HG02981 (cell line): Measurements from ENCODE around the gene PODN.

Source experiments
- ATAC-seq: cut with Tn5 transposase; IDR thresholded peaks from one replicate; pipeline ENCODE4 v1.9.1; 2021; ENCODE audit warnings: mild to moderate bottlenecking, moderate library complexity; ENCODE audit not compliant: unreplicated experiment

Gene PODN

GRCh38 chr1:53073868-53074311 is 11.9 kb downstream of the PODN start:
- no peak for ATAC-seq

GRCh38 chr1:53074313-53075154 is 12.5 kb downstream of the PODN start:
- ATAC-seq, result no peak

GRCh38 chr1:53075206-53075605 is 13.2 kb downstream of the PODN start:
- ATAC-seq, result no peak

- ATAC-seq, result no peak
These were observed 13.7 kb downstream of the PODN start for GRCh38 chr1:53075761-53076163.

GRCh38 chr1:53076165-53076564 is 14.2 kb downstream of the PODN start:
- no peak for ATAC-seq

- no peak for ATAC-seq
These were observed 14.9 kb downstream of the PODN start for GRCh38 chr1:53076721-53077598.

GRCh38 chr1:53077599-53077965 is 15.6 kb downstream of the PODN start:
- no peak for ATAC-seq

GRCh38 chr1:53078333-53079101 is 16.5 kb downstream of the PODN start:
- no peak for ATAC-seq

GRCh38 chr1:53079251-53079650 is 17.2 kb downstream of the PODN start:
- ATAC-seq, result no peak

GRCh38 chr1:53080041-53080440 is 18.0 kb downstream of the PODN start:
- ATAC-seq, result no peak

GRCh38 chr1:53080769-53081168 is 18.8 kb downstream of the PODN start:
- ATAC-seq, result no peak

- no peak for ATAC-seq
These were observed 19.5 kb downstream of the PODN start for GRCh38 chr1:53081384-53082066.

GRCh38 chr1:53082826-53083455 is 20.9 kb downstream of the PODN start:
- ATAC-seq, result no peak

- ATAC-seq, result no peak
These were observed 21.9 kb downstream of the PODN start for GRCh38 chr1:53083636-53084588.

GRCh38 chr1:53084589-53084971 is 22.6 kb downstream of the PODN start:
- no peak for ATAC-seq

GRCh38 chr1:53085405-53085804 is 23.4 kb downstream of the PODN start:
- no peak for ATAC-seq

GRCh38 chr1:53086491-53087070 is 24.6 kb downstream of the PODN start:
- ATAC-seq, result no peak
